Activated CD8-positive, alpha-beta memory T cell treated with anti-CD3 and anti-CD28 coated beads, Interleukin-2, amount 50 U/mL, for 1 hour (primary cell): ENCODE results near the gene RAB24.
"Not testable (repeated sequence)": the region's sequence is repeated elsewhere in the genome, so short reads cannot be mapped to it uniquely, and the experiment has no call there.

Source experiments
- DNase-seq: peaks from one replicate; pipeline ENCODE4 v3.0.0-alpha.2; 2020; ENCODE audit errors: extremely low read depth

The RAB24 gene

DNA sequence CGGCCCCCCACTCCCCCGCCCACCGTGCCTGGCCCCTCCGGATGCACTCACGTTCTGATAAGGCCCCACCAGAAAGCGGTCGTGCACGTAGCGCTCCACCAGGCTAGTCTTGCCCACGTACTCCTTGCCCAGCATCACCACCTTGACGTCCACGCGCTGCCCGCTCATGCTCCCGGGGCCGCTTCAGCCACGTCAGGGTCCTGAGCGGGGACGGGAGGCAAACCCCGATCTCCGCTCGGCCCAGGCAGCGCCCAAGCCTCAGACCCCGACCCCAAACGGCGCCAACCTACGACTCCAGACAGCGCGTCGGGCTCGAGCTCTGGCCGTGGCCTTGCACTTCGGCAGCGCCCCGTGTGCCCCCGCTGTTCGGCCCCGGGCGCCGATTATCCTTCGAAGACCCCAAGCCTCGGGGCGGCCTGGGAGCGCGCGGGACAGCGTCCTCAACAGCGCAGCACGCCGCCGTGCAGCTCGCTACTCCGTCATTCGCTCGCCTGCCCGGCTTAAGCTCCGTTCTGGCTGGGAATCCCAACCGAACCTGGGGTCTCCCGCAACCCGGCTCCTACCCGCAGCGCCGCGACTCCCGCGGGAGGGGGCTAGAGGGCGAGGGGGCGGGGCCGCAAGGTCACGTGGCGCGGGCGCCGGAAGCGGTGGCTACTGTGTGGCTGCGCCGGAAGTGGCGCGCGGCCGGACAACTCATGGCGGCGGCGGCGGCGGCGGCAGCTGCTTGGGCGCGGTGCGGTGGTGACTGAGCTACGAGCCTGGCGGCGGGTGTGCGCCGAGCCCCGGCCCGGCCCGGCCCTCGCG is at the start of gene RAB24, which contains the start of gene PRELID1:
Gene RAB24 (minus strand): TSS at position 599 of the 804 bp plus-strand sequence. CDS start 431 bp downstream, at position 168.
Gene PRELID1 (plus strand): TSS at position 679 of the 804 bp plus-strand sequence. CDS start 187 bp downstream, outside the sequence.
- peak; percentile 34 for DNase-seq

DNA sequence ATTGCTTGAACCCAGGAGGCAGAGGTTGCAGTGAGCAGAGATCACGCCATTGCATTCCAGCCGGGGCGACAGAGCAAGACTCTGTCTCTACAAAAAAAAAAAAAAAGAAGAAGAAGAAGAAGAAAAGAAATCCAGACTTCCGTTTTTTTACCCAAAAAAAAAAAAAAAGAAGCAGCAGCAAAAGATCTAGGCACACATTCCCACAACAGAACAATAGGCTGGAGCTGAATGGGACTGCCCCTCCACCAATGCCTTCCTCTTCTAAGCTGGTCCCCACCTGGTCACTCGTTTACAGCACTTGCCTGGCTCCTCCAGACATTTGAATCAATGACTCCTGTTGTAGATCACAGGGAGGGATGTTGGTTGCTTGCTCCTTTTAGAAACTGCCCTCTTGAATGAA is 49.6 kb upstream of the RAB24 start:
- no peak for DNase-seq

DNA sequence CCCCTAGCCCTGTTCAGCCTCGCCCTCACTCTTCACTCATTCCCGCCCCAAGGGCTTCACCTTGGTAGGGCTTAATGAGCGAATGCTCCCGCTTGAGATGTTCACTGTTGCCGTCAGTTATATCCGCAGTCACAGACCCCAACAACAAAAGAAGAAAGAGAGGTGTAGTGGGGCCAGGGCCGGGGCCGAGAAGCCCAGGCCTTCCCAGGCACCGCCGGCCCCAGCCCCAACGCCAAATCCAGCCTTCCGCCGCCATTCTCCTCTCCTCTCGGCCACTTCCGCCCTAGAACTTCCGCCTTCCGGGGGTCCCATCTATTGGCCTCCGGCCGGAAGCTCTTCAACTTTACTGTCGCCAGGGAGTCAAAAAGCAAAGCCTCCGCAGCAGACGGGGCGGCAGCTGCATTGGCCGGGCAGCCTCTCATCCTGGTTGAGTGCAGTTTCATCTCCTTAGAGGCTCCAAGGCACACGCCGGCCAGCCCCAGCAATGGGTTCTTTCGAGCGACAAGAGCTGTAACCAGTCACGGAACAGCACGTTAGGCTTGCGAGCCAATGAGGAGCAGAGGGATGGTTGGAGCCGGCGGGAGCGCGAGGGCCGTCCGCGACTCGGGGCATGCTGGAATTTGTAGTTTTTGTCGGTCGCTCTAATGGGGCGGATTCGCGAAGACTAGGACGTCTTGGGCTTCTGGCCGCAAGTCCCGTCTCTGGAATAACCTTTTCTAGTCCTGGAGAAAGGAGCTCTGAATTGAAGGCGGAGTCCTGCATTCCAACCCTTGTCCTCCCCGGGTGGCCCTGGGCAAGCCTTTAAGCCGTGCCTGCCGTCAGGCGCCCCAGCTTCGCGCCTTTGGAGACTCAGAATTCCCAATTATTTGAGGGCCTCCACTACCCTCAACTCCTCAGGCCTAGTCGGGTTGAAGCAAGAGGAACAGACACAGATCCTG is 48.1 kb upstream of the RAB24 start, which contains the start of gene LMAN2:
Gene LMAN2 (minus strand): TSS at position 277 of the 938 bp plus-strand sequence. CDS start 21 bp downstream, at position 256.
- DNase-seq: peak; percentile 79

DNA sequence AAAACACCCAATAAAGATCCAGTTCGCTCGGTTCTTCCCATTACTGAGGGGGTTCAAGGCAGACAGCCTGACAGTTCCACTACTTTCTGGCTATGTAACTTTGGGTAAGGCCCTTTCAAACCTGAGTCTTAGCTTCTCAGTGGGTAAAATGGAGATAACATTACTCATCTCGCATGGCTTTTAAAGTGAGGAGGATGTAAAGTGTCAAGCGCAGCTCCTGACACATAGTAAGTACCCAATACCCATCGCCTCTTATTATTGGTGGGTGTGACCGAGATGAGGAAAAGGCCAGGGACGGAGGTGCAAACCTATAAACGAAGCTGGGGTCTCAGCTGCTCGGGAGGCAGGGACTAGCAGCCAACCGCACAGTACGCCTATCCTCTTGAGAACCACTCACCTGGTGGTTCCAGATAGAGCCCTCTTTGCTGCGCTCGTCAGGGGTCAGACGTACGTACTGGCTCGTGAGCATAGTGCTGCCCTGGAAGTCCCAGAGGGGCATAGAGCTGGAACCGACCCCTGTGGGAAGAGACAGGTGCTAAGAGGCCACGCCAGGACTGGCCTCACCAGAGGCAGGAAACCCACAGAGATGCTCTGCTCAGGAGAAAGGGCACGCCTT is 47.4 kb upstream of the RAB24 start:
- no peak for DNase-seq

DNA sequence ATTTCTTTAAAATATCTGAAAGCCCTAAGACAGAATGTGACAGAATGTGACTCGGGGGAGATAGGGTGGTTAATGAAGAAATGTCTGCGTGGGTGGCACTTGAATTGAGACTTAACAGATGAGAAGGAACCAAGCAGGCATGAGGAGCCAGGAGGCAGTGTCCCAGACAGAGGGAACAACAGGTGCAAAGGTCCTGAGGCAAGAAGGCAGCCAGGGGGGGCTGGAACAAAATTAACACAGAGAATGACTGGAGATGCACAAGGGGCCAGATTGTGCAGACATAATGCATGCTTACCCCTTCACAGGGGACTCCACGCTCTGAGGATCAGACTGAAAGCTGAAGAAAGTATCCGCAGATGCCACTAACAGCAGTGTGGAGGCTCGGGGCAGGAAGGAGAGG is 46.2 kb upstream of the RAB24 start:
- DNase-seq: no peak

DNA sequence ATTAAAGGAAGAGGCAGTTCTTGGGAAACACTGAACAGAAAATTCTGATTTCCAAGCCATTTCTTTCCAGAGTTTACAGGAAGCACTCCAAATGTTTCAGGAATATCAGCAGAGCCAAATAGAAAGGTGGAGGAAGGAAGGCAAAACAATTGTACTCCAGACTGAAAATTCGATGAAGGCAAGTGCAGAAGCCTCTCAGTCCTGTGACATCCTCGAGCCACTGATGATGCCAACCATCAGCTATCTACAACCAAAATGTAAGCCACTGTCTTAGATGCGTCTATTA is 45.8 kb upstream of the RAB24 start:
- no peak for DNase-seq

DNA sequence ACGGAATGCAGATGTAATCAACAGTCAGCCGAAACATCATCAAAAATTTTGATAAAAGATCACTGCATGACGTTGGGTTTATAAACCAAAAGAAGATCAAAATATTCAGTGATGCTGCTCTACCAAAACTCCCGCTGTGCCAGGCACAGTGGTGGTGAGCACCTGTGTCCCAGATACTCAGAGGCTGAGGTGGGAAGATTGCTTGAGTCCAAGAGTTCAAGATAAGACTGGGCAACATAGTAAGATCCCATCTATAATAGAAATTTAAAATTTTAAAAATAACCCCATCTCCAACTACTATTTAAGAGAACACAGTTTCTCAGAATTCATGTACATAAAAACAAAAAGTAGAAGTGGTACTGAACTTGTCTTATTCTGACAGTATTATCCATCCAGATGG is 44.2 kb upstream of the RAB24 start:
- DNase-seq: no peak

DNA sequence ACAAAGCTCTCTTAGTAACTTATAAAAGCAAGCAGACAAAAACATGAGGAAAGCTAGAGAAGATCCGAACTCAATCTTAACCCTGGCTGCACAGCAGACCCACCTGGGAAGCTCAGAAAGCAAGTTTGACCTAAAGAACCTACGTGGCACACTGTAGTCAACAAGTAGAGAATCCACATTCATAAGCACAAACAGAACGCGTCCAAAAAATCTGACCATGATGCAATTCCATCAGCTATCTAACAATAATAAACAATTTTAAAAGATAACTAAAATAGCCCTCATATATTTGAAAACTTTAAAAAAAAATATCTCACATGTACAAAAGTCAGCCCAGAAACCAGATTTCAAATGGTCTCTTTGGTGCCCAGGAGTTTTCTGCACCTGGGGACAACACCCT is 43.3 kb upstream of the RAB24 start:
- DNase-seq: no peak

DNA sequence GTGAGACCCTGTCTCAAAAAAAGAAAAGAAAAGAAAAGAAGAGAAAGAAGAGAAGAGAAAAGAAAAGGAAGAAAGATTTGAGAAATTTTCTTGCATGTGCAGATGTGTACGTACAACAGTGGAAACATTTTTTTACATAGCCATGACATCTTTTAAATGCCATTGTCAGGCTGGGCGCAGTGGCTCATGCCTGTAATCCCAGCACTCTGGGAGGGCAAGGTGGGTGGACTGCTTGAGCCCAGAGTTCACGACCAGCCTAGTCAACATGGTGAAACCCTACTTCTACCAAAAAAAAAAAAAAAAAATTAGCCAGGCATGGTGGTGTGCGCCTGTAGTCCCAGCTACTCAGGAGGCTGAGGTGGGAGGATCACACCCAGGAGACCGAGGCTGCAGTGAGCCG is 41.4 kb upstream of the RAB24 start:
- DNase-seq: no peak

DNA sequence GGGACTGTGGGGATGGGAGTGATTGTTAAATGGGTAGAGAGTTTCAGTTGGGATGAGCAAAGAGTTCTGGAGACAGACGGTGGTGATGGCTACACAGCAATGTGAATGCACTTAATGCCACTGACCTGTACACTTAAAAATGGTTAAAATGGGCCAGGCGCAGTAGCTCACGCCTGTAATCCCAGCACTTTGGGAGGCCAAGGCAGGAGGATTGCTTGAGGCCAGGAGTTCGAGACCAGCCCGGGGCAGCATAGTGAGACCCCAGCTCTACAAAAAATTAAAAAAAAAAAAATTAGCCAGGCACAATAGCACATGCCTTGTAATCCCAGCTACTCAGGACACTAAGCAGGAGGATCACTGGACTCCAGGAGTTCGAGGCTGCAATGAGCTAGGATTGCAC is 40.3 kb upstream of the RAB24 start:
- DNase-seq: no peak

DNA sequence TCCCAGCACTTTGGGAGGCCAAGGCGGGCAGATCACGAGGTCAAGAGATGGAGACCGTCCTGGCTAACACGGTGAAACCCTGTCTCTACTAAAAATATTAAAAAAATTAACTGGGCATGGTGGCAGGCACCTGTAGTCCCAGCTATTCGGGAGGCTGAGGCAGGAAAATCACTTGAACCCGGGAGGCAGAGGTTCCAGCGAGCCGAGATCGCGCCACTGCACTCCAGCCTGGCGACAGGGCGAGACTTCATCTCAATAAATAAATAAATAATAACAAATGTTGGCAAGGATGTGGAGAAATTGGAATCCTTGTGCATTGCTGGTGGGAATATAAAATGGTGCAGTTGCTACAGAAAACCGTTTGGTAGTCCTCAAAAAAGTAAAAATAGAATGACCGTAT is 39.5 kb upstream of the RAB24 start:
- DNase-seq: not testable (repeated sequence)

DNA sequence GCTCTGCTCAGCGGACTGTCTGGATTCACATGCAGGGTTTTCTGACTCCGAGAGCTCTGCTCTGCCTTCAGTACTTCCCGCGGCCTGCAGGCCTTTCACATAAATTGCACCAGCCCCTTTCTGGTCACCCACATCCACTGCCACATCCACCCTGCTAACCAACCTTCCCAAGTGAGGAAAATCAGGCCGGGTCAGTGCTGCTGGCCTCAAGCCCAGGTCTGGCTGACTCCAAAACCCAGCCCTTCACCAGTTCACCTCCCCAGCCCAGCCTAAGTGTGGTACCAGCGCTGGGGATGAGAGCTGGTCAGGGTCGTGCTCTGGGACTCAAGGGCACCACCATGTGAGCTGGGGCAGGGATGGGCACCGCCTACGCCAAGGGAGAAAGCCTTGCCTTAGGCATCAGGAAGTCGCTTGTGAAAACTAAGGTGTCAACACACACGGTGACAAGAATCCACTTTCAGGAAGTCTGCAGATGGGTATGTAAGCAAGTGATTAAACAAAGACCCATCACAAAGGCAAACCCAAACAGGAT is 35.7 kb upstream of the RAB24 start:
- no peak for DNase-seq

DNA sequence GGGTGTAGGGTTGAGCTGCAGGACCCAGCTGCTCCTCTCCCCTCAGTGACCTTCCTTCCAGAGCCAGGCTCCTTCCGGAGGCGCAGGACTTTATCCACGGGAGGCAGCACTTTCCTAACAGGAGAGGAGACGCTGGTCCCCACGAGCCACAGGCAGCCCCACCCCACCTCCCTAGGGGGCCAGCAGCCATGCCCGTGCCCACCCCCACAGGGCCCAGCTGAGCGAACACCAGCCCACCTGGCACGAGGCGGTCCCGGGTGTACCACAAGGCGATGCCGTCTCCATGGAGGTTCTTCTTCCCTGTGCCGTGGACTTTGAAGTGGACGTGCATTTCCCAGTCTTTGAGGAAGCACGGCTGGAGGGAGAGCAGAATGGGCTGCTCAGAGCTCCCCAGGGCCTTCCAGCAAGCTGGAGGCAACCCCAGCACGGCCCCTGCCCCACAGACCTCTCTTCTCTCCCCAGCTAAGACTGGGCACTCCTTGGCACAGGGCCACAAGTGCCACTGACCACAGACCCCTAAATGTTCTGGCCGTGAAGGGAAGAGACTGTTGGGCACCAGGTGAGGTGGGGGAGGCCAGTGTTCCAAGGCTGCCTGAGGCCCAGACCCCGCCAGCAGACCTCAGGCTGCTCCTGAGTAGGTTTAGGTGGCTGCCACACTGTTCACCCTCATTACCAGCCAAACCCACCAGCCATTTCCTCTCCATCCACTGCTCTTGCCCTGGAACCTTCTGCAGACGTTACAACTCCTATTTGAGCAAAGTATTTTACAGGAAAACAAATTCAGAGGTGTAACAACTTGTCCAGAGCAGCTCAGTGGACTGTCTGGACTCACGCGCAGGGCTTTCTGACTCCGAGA is 35.0 kb upstream of the RAB24 start:
- no peak for DNase-seq

DNA sequence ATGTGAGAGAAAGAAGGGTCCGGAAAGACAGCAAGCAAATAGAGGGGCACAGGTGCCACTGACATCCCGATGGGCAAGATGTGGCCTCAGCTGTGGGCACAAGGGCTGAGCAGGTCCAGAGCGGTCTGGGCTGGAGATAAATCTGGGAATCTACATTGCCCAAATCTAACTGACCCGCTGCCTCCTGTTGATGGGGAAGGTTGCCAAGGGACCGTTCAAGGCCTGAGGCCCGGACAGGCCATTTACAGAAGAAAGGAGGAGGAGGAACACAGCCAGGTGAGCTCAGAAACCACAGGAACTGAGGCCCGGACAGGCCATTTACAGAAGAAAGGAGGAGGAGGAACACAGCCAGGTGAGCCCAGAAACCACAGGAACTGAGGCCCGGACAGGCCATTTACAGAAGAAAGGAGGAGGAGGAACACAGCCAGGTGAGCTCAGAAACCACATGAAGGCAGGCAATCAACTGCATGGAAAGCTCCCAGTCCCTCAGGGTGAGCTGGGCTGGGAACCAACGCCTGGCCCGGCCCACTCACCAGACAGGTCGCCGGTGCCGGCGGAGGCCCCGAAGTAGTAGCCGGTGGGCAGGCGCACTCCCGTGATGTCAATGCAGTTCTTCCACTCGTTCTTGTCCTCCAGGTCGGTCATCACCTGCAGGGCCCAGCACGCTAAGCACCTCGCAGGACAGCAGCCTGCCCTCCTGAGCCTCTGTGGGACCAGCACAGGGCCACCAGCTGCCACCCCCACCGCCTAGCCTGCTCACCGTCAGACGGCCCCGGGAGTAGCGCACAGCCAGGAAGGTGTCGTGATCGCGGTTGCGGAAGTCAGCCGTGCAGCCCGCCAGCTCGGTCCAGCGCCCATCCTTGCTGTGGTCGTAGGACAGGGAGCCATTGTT is 33.3 kb upstream of the RAB24 start:
- no peak for DNase-seq

DNA sequence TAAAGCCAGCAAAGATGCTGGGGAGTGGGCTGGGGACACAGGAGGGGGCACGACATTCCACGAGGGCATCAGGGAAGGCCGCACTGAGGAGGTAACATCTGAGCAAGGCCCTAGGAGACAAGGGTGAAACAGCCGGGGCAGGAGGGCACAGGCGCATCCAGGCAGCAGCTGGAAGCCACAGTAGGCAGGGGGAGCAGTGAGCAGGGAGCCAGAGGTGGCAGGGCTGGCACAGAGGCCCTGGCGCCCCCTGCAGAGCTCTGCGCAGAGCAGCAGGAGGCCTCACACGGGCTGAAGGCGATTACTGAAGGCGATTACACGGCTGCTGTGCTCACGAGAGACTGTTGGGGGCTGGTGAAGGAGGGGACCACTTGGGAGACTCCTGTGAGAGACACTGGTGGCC is 32.6 kb upstream of the RAB24 start:
- DNase-seq: no peak

DNA sequence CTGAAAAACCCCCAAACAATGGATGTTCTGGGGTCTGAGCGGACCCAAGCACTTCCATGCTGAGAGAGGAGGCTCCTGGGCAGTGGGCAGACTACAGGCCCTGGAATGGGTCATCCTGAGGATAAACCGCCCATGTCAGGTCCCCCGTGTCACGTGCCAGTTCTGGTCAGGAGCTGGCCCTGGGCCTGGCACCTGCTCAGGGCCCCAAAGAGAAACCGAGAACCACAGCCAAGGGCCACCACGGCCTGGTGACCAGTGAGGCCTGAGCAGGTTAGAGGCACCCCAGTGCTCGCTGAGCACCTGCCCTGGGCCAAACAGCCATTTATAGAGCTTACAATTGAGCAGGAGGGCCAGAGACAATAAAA is 32.2 kb upstream of the RAB24 start:
- DNase-seq: no peak

DNA sequence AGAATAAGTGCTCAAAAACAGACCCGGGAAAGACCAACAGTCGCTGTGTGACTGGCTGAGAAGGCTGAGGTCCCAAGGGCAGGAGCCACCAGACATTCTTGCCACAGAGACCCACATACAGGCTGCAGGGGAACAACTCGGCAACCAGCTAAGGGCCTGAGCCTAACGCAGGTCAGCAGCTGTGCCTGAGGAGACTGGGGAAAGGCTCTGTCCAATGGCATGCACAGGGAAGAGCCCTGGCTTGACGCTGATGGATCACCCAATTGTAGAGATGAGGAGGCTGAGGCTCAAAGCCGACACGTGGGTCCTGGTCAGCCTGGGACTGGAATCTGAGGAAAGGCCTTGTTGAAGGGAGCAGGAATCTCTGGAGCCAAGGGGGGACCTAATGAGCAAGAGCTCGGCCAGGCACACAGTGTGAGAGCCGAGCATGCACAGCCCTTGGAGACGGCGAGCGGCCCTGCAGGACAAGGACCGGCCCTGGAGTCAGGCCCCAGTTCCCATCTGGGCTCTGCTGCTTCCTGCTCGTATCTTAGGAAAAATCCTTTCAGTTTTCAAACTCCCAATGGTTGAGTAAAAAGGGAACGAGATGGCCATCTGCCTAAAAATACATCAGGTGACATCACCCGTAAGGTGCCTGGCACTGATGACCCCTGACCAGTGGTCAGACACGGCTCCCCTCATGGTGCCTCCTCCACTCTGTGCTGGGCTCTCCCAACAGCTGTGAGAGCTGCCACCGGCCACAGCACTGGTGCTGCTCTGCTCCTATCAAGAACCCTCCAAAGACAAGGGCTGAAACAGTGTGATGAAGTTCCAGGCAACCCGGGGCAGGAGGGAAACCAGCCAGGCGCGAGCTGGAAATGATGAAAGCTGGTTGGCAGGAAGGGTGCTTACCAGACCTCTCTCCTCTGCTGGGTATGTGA is 31.5 kb upstream of the RAB24 start:
- DNase-seq: no peak

DNA sequence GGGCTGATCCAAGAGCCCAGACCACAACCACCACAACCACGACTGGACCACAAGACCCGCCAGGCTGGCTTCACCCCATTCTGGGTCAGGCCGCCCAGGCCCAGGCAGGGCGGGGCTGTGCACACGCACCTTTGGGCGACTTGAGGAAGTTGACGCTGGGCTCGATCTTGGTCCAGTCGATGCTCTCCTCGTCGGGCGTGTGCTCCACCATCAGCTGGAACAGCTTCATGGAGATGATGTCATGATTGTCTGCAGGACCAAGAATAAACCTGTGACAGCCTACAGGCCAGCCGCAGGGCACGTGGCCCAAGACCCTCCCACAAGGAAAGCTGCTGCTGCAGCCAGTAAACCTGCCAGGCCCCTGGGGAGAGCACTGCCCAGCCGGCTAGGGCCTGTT is 30.6 kb upstream of the RAB24 start:
- no peak for DNase-seq
